Neural progenitor cell (in vitro differentiated cells): ENCODE data around the gene TNIP1. TPM values are rescaled to one million over a fixed set of nuclear protein-coding genes. Genes with fewer than 3 reads are reported as not detected.

ENCODE experiments used
- DNase-seq: peaks from one replicate; pipeline ENCODE4 v3.0.0-alpha.2; 2016; ENCODE audit warnings: low spot score
- H2AFZ ChIP-seq: fragments of 200-600 bp; sonication (generic); replicated peaks from 2 replicates; pipeline ENCODE4 v1.6.1; 2016; ENCODE audit warnings: antibody characterized with exemption
- H3F3A ChIP-seq: fragments of 200-600 bp; sonication (generic); 2 replicates; pipeline ENCODE4 v1.6.1; 2016; ENCODE audit warnings: antibody characterized with exemption, low read depth
- H3K27ac ChIP-seq: fragments of 200-600 bp; sonication (generic); 2 replicates; pipeline ENCODE4 v1.5.1; 2016; ENCODE audit warnings: mild to moderate bottlenecking
- H3K27me3 ChIP-seq: fragments of 200-600 bp; sonication (generic); 2 replicates; pipeline ENCODE4 v1.6.1; 2016; ENCODE audit warnings: mild to moderate bottlenecking, moderate library complexity
- H3K36me3 ChIP-seq: fragments of 200-600 bp; sonication (generic); 2 replicates; pipeline ENCODE4 v1.5.1; 2016
- H3K4me1 ChIP-seq: fragments of 200-600 bp; sonication (generic); 2 replicates; pipeline ENCODE4 v1.6.1; 2016; ENCODE audit warnings: mixed run types
- H3K4me2 ChIP-seq: fragments of 200-600 bp; sonication (generic); 2 replicates; pipeline ENCODE4 v1.6.1; 2016
- H3K4me3 ChIP-seq: fragments of 200-600 bp; sonication (generic); 2 replicates; pipeline ENCODE4 v1.5.1; 2016
- H3K79me2 ChIP-seq: fragments of 200-600 bp; sonication (generic); 2 replicates; pipeline ENCODE4 v1.6.1; 2016; ENCODE audit warnings: low read depth
- H3K9ac ChIP-seq: fragments of 200-600 bp; sonication (generic); 2 replicates; pipeline ENCODE4 v1.6.1; 2016
- H3K9me3 ChIP-seq: fragments of 200-600 bp; sonication (generic); 2 replicates; pipeline ENCODE4 v1.5.1; 2016; ENCODE audit warnings: low read depth
- H4K20me1 ChIP-seq: fragments of 200-600 bp; sonication (generic); 2 replicates; pipeline ENCODE4 v1.6.1; 2016; ENCODE audit warnings: low read depth
- H3K27ac Mint-ChIP-seq: 3 replicates; pipeline ENCODE4 v1.8.0; 2021; ENCODE audit warnings: mixed read lengths
- H3K27me3 Mint-ChIP-seq: 2 replicates; pipeline ENCODE4 v1.8.0; 2022; ENCODE audit warnings: low read depth, mild to moderate bottlenecking, inconsistent platforms, moderate library complexity, mixed read lengths; ENCODE audit not compliant: insufficient read depth
- H3K36me3 Mint-ChIP-seq: 3 replicates; pipeline ENCODE4 v1.8.0; 2021; ENCODE audit warnings: mixed read lengths
- H3K4me1 Mint-ChIP-seq: 3 replicates; pipeline ENCODE4 v1.8.0; 2021; ENCODE audit warnings: mixed read lengths
- H3K4me3 Mint-ChIP-seq: 3 replicates; pipeline ENCODE4 v1.8.0; 2021; ENCODE audit warnings: mild to moderate bottlenecking, moderate library complexity, mixed read lengths
- H3K9me3 Mint-ChIP-seq: 3 replicates; pipeline ENCODE4 v1.8.0; 2020; ENCODE audit warnings: mixed read lengths
- CTCF ChIP-seq: fragments of 200-600 bp; sonication (generic); IDR thresholded peaks from 2 replicates; pipeline ENCODE4 v1.5.1; 2017; ENCODE audit warnings: antibody characterized with exemption, mild to moderate bottlenecking
- EZH2 ChIP-seq: fragments of 200-600 bp; sonication (generic); IDR thresholded peaks from 2 replicates; pipeline ENCODE4 v1.6.1; 2017; ENCODE audit warnings: antibody characterized with exemption, mild to moderate bottlenecking, moderate library complexity
- EZH2phosphoT487 ChIP-seq: fragments of 200-600 bp; sonication (generic); IDR thresholded peaks from 2 replicates; pipeline ENCODE4 v1.6.1; 2017; ENCODE audit warnings: antibody characterized with exemption
- total RNA-seq: library from RNA; depleted of rRNA; stranded (reverse); fragments of >200 nt; gene quantifications from 2 replicates; pipeline ENCODE4 v1.2.3, GENCODE V29; 2015; ENCODE audit warnings: low replicate concordance

The TNIP1 gene
- total RNA-seq, 1 donor from 2014 or later, result 33.5 TPM

DNA sequence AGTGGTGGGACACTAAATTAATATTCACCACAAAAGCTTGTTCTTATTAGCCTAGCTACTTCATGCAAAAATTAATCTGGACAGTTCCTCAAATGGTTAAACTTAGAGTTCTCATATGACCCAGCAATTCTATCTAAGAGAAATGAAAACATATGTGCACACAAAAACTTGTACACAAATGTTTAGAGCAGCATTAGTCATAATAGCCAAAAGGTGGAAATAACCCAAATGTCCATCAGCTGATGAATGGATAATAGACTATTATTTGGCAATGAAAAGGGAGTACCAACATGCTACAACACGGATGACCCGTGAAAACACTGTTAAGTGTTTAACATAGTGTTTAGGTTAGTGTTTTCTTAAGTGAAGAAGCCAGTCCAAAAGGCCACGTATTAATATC, 32.8 kb upstream of the TNIP1 start:
- no peak for TF ChIP-seq EZH2
- no peak for TF ChIP-seq CTCF
- TF ChIP-seq EZH2phosphoT487, result no peak
- no peaks in the 10 kb centered on the region for H3F3A ChIP-seq
- no peaks in the 10 kb centered on the region for H4K20me1 ChIP-seq
- H3K4me2 ChIP-seq, result no peak overlapping the region
- H3K27me3 ChIP-seq, result no peaks in the 10 kb centered on the region
- H3K4me3 ChIP-seq, result no peak overlapping the region
- no peak for DNase-seq
- Mint-ChIP-seq H3K4me3 (no peak overlapping the region), H3K36me3 (peaks cover 14% of the 10 kb centered on the region), H3K27me3 (peaks cover 2% of the 10 kb centered on the region), H3K4me1 (no peaks in the 10 kb centered on the region), H3K27ac (no peak overlapping the region), H3K9me3 (no peaks in the 10 kb centered on the region)
- no peaks in the 10 kb centered on the region for H3K4me1 ChIP-seq
- no peak overlapping the region for H3K27ac ChIP-seq
- no peaks in the 10 kb centered on the region for H3K36me3 ChIP-seq
- H2AFZ ChIP-seq, result no peak overlapping the region
- no peaks in the 10 kb centered on the region for H3K9me3 ChIP-seq
- no peak overlapping the region for H3K9ac ChIP-seq
- H3K79me2 ChIP-seq, result no peaks in the 10 kb centered on the region

DNA sequence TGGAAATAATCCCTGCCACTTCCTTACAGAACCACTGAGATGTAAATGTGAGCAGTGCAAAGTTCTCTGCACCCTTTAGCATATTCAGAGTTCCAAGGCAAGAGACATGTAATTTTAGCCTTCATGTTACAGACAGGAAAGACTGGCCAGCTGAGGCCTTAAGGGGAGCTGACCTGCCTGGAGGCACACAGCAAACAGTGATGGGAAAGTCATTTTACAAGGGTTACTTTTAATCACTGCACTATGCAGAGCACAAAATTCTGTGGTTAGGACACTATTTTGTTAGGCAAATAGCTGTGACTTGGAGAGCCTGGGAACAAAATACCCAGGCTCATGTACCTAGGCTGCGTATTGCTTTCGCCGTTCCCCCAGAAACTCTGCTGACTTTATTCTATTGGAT, 30.2 kb upstream of the TNIP1 start:
- no peak for TF ChIP-seq EZH2
- no peak for TF ChIP-seq CTCF
- Mint-ChIP-seq H3K9me3 (no peaks in the 10 kb centered on the region), H3K27ac (no peak overlapping the region), H3K4me1 (no peaks in the 10 kb centered on the region), H3K27me3 (peaks cover 2% of the 10 kb centered on the region), H3K36me3 (peaks cover 30% of the 10 kb centered on the region), H3K4me3 (no peak overlapping the region)
- Histone ChIP-seq H2AFZ (no peak overlapping the region), H3K9me3 (no peaks in the 10 kb centered on the region), H3K4me3 (no peak overlapping the region), H3K4me2 (no peak overlapping the region), H3K36me3 (no peaks in the 10 kb centered on the region), H3F3A (no peaks in the 10 kb centered on the region), H3K27me3 (no peaks in the 10 kb centered on the region), H3K4me1 (no peaks in the 10 kb centered on the region), H3K79me2 (no peaks in the 10 kb centered on the region), H3K27ac (no peak overlapping the region), H4K20me1 (no peaks in the 10 kb centered on the region), H3K9ac (no peak overlapping the region)
- no peak for DNase-seq

GRCh38 chr5:151110122-151110681, 29.4 kb upstream of the TNIP1 start:
- Histone ChIP-seq H3K9ac (no peak overlapping the region), H3K27ac (no peak overlapping the region), H3K36me3 (no peaks in the 10 kb centered on the region), H3K9me3 (no peaks in the 10 kb centered on the region), H3K27me3 (no peaks in the 10 kb centered on the region), H3K4me2 (no peak overlapping the region), H3K4me3 (no peak overlapping the region), H3K79me2 (no peaks in the 10 kb centered on the region), H4K20me1 (no peaks in the 10 kb centered on the region), H3K4me1 (no peaks in the 10 kb centered on the region), H2AFZ (no peak overlapping the region), H3F3A (no peaks in the 10 kb centered on the region)
- H3K27ac Mint-ChIP-seq, result no peak overlapping the region
- H3K4me1 Mint-ChIP-seq, result no peaks in the 10 kb centered on the region
- no peak for DNase-seq
- peaks cover 2% of the 10 kb centered on the region for H3K27me3 Mint-ChIP-seq
- H3K4me3 Mint-ChIP-seq, result no peak overlapping the region
- no peak for TF ChIP-seq CTCF
- TF ChIP-seq EZH2phosphoT487, result no peak
- no peak for TF ChIP-seq EZH2
- H3K36me3 Mint-ChIP-seq, result peaks cover 30% of the 10 kb centered on the region
- H3K9me3 Mint-ChIP-seq, result no peaks in the 10 kb centered on the region
